GM19238 (cell line): ENCODE results near the gene PTN.

Experiments used
- DNase-seq: peaks from one replicate; pipeline ENCODE4 v3.0.0; 2011; ENCODE audit warnings: low spot score; ENCODE audit not compliant: insufficient read length

PTN gene, protein sequence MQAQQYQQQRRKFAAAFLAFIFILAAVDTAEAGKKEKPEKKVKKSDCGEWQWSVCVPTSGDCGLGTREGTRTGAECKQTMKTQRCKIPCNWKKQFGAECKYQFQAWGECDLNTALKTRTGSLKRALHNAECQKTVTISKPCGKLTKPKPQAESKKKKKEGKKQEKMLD

DNA sequence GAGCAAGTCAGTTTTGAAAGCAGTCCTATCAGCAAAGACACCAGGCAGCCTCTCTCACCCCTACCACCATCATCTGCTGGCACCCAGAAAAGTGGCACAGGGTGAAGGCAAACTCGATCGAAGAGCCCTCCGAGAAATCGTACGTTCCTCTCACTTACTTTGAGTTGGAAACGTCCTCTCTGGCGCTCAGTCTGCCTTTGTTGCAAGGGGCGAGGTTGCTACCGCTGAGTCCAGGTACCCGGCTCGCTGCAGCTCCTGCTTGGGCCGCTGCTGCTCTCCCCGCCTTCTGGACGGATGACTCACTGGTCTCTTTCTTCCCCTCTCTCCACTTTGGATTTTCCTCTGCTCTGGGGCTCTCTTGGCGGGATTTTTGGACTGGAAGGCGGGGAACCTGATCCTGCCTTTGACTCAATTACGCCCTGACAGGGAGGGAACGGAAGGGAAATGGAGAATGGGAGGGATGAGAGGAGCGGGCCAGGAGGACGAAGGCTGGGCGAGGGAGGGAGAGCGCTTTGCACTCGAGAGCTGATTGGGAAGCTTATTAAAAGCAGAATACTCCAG lies at the start of gene PTN:
Gene PTN (minus strand): TSS at position 453 of the 561 bp plus-strand sequence. CDS start 88,760 bp downstream, outside the sequence.
- DNase-seq = no peak

DNA sequence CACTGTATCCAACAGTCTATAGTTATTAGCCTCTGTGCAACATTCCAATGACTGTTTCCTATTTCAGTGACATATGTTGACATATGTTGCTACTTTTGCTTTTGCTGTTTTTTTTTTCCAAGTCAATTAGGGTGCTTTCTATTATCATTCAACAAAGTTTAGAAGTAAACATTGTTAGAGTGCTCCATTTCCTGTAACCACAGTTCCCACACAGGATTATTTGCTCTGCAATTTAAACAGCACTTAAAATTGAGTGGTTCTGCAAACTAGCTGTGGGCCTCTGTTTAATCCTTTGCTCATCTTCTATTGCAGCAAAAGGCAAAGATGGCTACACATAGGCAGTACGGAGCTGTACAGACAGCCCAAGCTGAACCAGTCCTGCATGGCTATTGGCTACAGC lies 46.5 kb upstream of the PTN start:
- DNase-seq = no peak

DNA sequence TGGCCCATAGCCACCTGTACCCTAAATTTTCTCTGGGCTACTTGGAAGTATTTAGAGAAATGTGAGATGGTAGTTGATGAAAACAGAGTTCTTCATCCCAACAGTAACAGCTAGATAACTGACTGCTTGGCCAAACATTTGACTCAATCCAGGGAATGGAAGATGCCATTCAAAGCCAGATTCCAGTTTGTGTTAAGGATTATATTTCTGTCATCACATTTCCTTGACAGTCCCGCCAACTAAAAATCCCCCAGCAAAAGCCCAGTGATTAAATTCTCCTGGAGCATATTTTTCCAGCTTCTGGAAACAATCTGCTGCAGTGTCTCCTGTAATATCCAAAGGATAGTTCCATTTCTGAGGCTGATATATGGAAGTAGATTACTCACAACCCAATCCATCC lies 45.4 kb upstream of the PTN start:
- DNase-seq = no peak

DNA sequence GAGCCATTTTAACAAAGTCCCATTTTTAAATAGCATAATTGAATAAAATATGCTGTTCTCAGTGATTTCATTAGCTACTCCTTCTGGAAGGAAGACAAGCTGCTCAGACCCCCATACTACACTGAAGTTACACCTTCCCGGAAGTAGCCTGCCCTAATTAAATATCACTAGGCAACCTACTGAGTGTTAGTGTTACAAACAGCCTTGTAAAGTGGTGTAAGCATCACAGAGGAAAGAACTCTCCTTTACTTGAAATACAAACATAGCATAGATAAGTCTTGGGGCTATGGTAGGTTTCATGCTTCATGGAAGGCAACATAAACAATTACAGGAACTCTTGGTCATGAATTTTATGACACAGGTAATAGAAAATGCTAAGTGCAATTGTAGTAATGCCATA lies 43.4 kb upstream of the PTN start:
- no peak for DNase-seq

DNA sequence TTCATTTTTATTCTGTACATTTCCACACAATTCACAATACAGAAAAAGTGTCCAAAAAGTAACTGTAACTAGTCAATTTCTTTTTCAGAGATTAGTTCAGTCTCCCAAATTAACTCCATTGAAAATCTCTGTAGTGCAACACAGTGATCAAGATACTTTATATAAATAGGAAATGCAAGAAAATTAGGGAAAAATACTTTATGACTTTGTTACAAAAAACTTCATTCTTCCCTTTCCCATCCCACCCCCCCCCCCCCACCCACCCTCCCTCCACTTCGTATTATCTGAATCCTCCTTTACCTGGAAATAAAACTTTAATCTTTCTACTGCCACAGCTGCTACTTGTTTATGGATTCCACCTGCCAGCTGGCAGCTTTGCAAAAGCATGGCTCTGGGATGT lies 37.5 kb upstream of the PTN start:
- no peak for DNase-seq

DNA sequence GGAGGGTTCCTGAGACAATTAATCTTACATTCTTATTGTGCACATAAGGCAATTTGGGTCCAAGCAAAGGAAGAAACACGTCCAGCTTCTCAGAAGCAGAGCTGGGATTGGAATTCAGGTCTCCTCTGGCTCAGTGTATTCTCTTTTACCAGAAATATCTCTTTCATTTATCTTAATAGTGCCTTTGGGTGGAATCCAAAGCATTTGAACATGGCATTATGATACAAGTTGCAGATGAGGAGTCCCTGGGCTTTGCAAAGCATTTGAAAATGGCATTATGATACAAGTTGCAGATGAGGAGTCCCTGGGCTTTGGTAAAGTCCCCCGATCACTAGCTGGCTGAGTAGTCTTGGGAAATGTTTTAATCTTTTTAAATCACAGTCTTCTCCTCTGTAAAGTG lies 30.0 kb upstream of the PTN start:
- DNase-seq = no peak

DNA sequence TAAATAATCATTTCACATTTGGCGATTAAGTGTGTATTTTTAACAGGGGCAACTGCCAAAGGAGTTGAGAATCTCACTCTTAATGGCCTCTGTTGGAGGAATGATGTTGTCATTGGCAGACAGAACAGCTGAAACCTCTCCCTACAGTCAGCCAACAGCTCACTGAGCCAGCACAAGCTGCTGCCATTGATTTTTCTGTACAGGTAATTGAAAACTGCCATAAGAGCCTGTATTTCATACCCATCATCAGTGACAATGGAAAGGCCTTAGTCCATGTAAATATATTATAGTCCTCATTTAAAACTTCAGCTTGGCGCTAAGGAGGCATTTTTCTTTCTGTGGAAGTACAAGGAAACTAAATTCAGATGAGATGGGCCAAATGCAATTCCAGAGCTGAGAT lies 28.1 kb upstream of the PTN start:
- DNase-seq = no peak

DNA sequence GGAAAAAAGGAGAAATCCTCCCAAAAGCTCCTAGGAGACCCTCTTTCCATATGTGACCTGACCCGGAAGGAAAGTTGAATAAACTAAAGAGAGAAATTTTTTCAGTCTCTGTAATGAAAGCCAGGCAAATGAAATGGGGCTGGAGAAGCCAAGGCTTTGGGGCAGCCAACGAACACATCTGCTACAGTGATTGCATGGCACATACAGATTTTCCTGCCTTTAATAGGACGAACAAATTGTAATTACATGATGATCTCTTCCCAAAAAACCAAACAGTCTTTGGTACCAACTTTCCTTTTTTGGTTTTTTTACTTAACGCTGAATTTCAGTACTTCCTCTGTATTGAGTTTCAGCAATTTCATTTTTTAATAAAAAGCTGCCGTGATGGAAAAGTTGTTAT lies 23.5 kb upstream of the PTN start:
- no peak for DNase-seq

DNA sequence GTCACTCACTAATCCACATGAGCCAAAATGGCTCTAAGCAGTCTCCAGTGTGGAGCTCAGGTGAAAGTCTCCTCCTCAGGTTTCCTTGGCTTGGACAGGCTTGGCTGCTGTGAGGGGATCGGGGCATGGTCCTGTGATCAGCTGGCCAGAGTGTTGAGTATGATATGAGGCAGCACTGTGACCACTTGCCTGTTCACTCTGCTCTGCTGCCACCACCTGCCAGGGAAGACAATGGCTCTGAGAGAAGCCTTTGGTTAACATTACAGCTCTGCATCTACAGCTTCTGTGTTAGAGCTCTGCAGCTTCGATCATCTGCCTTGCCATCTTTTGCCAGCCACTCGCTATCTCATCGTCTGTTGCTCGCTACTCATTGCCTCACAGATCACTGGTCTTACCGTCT lies 20.1 kb upstream of the PTN start:
- DNase-seq = no peak

DNA sequence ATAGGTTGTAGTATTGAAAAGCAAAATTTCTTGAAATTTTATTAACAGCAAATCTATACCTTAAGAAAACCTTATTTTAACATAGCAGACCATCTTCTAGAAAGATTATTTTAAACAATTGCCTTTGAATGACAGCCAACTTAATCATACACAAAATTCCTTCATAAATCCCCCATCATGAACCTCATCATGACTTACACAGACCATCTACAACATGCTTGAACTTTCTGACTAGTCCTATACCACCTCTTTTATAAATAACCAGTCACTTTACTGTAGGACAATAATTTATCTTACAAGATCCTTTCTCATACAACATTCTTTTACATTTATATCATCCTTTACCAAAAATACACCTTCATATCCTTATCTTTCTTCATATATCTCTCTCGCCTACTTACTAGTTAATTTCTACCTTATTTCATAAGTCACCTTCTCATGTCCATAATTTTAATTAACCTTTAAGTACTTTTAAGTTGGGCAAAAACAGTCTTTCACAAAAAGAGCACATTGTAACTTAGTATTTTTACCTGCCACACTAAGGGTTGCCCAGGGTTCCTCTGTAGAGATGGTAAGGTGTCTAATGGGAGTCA lies 16.6 kb upstream of the PTN start:
- DNase-seq = no peak

DNA sequence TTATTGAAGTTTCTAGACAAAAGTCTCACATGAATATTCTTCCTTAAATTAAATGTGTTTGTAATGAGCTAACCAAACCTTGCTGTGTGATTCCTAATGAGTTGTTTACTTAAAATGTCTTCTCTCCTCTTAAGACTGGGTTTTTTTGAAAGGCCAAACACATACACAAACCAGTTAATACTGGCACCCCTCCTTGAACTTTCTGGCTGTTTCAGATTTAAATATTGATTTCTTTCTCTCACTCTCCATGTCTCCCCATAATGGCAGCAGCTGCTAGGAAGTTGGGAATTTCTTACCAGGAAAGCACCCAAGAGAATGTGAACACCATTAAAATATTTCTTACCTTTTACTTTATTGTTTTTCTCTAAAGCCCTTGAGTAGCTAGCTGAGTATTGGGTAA lies 11.4 kb upstream of the PTN start:
- no peak for DNase-seq

DNA sequence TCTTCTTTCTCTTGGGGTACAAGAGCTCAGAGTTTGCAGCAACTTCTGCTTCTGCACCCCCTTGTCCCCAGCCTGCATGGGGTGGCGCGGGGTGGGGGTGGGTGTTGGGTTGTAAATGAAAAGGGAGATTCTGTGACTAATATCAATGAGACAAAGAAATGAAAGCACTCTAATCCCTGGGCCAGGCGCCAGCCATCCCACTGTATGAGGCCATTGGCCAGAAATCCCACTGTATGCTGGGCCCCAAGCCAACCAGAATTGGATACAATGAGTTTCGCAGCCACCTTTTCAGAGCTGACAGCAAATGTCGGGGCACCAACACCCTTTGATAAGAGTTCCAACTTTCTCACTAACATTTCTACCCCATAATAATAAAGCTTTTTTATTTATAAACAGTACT lies 10.9 kb upstream of the PTN start:
- no peak for DNase-seq

DNA sequence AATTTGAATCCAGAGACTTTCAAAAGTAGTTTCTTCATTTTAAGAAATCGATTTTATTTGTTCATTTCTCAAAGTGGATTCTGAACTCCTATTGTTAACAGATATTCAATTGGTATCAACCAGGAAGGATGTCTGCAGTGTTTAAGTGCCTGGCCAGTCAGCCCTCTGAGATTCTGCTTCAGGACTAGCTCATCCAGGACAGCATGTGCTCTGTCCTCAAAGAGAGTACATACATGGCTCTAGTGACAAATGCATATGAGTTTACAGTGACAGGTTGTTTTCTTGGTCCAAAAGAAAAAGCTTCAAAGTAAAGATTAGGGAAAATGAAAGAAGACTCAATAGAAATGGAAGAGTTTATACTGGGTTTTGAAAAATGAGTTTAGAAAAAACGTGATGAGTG lies 8.4 kb upstream of the PTN start:
- no peak for DNase-seq

DNA sequence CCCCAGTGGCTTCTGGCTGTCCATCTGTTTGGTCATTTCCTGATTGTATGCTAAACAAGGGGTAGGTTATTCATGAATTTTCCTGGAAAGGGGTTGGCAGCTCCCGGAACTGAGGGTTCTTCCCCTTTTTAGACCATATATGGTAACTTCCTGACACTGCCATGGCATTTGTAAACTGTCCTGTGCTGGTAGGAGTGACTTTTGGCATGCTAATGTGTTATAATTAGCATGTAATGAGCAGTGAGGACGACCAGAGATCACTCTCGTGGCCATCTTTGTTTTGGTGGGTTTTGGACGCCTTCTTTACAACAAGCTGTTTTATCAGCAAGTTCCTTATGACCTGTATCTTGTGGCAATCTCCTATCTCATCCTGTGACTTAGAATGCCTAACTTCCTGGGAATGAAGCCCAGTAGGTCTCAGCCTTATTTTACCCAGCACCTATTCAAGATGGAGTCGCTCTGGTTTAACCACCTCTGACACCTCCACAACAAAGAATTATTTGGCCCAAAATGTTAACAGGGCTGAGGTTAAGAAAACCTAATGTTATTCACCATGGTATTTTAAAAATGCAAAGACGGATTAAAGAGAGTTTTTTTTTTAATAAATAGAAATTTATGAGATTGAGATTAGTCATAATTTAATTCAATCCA lies 2.4 kb upstream of the PTN start:
- DNase-seq = no peak

DNA sequence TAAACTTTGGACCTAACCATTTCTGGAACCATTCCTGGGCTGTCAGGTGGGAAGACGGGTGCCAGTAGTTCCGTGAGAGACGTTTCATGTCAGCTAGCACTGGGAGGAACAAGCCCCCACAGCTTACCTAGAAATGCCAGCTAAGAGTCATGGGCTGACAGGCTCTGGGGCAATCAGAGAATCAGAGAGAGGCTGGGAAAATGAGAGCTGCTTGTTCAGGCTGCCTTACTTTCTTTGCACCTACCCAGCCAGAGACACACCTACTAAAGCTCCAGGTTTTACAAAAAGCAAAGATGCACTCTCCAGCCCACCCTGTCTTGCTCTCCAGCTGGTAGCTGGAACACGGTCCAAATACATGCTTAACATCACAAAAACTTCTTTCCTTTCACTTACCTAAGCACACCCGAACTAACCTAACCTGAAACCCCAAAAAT lies 688 bp downstream of the PTN start:
- DNase-seq = no peak

DNA sequence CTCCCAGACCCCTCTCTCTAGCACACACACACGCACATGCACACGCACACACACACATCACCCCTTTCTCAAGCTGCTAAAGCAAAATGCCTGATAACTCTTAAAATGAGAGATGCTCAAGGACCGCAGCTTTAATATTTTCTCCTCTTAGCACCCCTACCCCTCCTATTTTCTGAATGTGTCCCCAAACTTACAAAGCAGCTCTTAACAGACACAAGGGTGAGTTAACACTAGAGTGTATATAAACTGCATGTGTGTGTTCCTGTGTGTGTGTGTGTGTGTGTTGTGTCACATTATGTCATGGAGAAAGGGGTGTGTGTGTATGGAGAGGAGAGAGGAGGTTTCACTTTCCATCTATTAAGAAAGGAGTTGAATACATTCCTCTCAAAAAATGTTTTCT lies 1.3 kb downstream of the PTN start:
- DNase-seq = no peak

DNA sequence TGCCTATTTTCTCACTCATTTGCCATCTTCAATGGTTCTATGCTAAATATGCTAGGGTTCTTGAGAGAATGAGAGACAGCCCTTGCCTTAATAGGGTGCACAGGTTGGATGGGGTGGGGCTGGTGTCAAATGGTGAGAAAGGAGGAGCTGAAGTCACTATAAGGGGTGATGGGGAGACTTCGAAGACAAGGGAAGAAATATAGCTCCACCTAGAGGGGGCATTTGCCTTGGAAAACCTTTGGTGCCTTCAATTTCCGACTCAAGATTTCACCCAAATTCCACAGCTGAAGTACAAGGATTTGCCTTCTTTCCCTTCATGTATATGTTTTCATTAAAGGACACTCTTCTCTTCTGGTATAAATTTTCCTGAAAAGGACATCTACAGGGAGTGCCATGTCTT lies 5.6 kb downstream of the PTN start:
- no peak for DNase-seq

DNA sequence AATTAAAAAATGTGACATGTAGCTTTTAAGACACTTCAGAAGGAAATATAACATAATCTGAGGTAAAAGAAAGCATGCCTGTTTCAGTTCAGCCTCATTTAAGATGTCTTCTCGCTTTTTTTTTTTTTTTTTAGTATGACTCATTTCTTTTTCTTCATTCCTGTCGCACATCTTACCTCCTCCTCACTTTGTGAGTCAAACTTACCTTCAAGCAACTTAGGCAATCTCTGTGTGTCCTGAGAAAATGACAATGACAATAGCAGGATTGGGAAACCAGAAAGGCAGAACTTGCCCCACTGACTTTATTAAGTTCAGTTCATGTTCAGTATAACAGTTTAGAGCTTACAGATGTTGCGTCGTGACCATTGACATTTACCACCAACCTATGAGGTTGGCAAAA lies 7.7 kb downstream of the PTN start:
- no peak for DNase-seq

DNA sequence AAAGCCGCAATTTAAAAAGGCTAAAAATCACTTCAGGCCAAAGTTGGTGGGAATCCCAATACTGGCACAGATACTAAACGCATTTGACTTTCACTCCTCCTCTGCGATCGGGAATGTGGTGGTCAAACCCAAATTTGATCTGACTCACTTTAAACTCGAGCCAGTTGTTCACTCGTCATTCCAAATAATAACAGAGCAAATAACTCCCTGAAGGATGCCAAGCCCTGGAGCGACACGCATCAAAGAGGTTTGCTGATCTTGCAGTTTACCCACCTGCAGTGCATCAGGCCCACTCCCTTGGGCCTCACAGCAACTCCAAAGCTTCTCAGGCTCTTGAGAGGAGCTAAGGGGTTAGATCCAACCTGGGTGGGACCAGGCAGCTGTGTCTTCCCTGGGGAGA lies 12.2 kb downstream of the PTN start:
- DNase-seq = no peak

DNA sequence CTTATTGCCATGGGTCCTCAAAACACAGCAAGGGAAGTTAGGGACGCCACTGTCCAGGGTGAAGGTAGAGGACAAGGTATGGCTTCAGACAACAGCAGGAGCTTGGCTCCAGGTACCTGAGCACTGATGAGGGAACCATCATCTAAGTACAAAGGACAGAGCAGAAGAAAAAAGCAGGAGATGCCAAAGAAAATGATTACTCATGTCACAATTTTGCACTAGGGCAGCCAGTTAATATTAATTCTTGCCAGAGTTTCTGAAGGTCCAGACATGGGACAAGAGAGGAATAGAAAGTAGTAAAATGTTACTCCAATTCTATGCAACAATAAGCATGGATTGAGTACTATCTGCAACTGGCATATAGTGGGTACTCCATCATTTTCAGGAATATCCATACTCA lies 14.1 kb downstream of the PTN start:
- no peak for DNase-seq

DNA sequence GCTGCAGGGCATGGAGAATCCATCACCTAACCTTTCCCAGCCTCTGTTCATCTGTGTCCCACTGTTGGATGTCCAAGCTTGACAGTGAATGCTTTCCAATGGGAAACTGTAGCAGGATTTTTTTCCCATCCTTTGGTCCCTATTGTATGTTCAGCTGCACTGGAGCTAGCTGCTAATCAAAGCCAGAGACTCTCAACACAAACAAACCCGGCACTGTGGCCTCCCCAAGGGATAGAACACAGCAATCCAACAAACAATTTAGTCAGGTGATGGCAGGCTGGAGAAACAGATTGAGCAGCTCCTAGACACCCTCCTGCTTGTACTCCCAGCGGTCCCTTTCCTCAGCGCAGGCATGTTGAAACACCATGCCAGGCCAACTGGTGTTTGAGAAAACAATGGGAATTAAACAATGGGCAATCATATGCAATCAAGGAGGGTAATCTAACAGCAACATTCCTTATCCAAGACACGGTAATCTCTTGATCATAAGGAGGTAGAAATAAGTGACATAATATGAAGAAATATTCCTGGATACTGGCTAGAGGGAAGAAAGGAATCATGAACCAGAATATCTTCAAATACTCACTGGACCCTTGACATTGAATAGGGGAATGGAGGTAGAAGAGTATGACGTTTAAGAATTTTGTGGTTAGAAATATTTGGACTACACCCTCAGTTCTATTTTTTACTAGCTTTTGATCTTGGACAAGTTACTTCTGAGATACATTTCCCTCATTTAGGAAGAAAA lies 15.0 kb downstream of the PTN start:
- no peak for DNase-seq

DNA sequence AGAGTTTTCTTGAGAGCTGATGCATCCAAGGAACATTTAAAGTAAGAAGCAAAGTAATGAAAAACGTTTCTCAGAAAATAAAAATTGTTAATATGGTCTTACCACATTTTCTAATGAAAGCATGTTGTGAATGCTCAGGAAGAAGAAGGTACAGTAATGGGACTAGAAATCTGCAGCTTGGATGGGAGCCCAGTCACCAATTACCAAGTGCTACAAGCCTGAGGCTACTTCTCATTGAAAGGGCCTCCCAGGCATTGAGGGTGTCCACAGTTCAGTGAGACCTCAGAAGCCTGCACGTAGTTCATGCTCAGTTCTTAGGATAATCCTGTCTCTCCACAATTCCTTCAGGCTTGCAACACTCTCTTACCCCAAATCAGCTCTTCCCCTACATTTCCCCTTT lies 17.6 kb downstream of the PTN start:
- DNase-seq = no peak
